Ectodermal cell (in vitro differentiated cells): ENCODE measurements around the gene BAG5.

Experiments used
- H3K27ac ChIP-seq: 2 replicates; pipeline ENCODE4 v1.7.0; 2013; ENCODE audit warnings: mild to moderate bottlenecking, low read depth, low read length; ENCODE audit not compliant: insufficient read depth, poor library complexity, severe bottlenecking
- H3K27me3 ChIP-seq: 2 replicates; pipeline ENCODE4 v1.7.0; 2013; ENCODE audit warnings: mild to moderate bottlenecking, low read length; ENCODE audit not compliant: insufficient read depth, control insufficient read depth, poor library complexity, severe bottlenecking
- H3K36me3 ChIP-seq: one replicate; pipeline ENCODE4 v1.7.0; 2013; ENCODE audit warnings: low read length; ENCODE audit not compliant: control insufficient read depth, insufficient read depth
- H3K4me1 ChIP-seq: one replicate; pipeline ENCODE4 v1.7.0; 2013; ENCODE audit warnings: low read length; ENCODE audit not compliant: control insufficient read depth, insufficient read depth
- H3K4me3 ChIP-seq: 2 replicates; pipeline ENCODE4 v1.7.0; 2013; ENCODE audit warnings: low read depth, low read length, control low read depth; ENCODE audit not compliant: insufficient read depth
- H3K9me3 ChIP-seq: 2 replicates; pipeline ENCODE4 v1.7.0; 2013; ENCODE audit warnings: mild to moderate bottlenecking, low read length, moderate library complexity; ENCODE audit not compliant: control insufficient read depth
- WGBS, 2 experiments: methylation state at CpG; one replicate each; pipeline ENCODE4 v1.1.7; 2013; ENCODE audit warnings: missing lambda C conversion rate in 2 of 2; 5-methylcytosine and 5-hydroxymethylcytosine counted together

Gene BAG5

DNA sequence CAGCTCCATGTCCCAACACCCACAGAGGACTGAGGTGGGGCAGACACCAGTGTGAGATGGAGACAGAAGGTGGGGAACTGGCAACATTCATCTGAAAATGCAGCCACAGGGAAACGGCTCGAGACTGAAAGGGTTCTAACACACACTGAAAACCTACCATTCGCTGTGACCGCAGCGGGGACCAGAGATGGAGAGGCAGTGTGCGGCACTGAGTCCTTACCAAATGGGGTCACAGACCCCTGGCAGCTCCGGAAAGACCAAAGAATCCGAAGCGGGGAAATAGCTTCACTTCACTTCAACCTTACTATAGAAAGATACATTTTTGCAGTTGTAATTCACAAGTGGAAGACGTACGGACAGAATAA is 9.6 kb downstream of the BAG5 start:
- Histone ChIP-seq H3K27ac (no peak overlapping the region), H3K27me3 (no peaks in the 10 kb centered on the region), H3K4me3 (no peak overlapping the region), H3K9me3 (no peaks in the 10 kb centered on the region), H3K36me3 (no peaks in the 10 kb centered on the region), H3K4me1 (peaks cover 10% of the 10 kb centered on the region)
- whole genome bisulfite sequencing, 2 experiments = 90 to 97% methylated on average over 11 of the region's 11 CpGs

DNA sequence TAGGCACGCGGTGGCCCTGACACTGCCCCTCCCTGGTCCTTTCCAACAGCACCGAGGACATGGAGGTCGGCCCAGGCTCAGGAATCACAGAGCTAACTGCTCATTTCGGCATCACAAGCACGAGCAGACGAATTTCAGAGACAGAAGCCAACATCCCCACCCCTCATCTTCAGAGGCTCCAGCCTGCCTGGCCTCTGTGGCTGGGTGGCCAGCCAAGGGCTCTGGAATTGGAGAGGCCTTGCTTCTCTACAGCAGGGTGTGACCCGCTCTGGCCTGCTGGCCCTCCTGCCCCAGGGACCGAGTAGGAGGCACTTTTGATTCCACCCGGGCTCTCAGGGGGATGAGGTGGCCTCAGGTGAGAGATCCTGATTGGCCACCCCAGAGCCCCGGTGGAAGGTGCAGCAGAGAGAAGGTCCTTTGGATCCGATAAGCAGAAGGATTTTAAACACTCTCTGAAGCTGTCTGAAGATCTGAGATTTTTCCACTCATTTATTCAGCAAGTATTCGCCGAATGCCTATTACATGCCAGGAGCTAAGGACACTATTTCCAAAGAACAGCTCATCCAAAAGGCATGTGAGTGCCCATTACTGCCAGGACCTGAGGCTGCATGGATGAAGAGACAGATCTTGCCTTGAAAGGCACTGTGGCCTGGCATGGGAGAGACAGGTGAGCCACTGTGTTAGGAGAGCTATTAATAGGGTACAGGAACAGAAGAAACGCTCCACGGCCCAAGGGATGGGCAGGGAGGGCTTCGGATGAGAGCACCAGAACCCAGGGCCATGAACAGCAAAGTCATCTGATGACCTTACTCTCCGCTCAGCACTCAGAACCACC is 10.2 kb downstream of the BAG5 start:
- 94 to 95% methylated on average over 18 of the region's 18 CpGs for WGBS, 2 experiments
- Histone ChIP-seq H3K36me3 (no peaks in the 10 kb centered on the region), H3K27ac (no peak overlapping the region), H3K4me3 (no peak overlapping the region), H3K4me1 (peaks cover 10% of the 10 kb centered on the region), H3K9me3 (no peaks in the 10 kb centered on the region), H3K27me3 (no peaks in the 10 kb centered on the region)

DNA sequence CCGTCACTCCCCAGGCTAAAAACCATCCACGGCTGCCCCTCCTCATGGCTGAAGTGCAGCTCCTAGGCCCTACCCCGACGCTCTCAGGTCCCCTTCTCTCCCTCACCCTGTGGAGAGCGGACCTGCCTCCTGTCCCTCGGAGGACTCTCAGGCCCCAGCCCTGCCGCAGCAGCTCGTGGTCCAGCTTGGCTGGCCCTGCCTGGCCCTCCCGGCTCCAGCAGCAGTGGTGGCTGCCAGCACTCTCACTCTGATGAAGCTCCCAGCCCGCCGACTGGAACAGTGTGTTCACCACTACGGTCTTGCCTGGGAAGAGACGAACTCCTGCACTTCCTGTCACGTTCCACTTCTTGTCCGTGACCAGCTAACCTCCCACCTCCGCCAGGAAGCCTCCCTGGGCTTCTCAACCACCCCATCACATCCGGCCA is 11.1 kb downstream of the BAG5 start:
- 91 to 92% methylated on average over 17 of the region's 17 CpGs for WGBS, 2 experiments
- no peak overlapping the region for H3K4me3 ChIP-seq
- no peak overlapping the region for H3K27ac ChIP-seq
- H3K9me3 ChIP-seq = no peaks in the 10 kb centered on the region
- H3K27me3 ChIP-seq = no peaks in the 10 kb centered on the region
- H3K4me1 ChIP-seq = peaks cover 10% of the 10 kb centered on the region
- no peaks in the 10 kb centered on the region for H3K36me3 ChIP-seq

DNA sequence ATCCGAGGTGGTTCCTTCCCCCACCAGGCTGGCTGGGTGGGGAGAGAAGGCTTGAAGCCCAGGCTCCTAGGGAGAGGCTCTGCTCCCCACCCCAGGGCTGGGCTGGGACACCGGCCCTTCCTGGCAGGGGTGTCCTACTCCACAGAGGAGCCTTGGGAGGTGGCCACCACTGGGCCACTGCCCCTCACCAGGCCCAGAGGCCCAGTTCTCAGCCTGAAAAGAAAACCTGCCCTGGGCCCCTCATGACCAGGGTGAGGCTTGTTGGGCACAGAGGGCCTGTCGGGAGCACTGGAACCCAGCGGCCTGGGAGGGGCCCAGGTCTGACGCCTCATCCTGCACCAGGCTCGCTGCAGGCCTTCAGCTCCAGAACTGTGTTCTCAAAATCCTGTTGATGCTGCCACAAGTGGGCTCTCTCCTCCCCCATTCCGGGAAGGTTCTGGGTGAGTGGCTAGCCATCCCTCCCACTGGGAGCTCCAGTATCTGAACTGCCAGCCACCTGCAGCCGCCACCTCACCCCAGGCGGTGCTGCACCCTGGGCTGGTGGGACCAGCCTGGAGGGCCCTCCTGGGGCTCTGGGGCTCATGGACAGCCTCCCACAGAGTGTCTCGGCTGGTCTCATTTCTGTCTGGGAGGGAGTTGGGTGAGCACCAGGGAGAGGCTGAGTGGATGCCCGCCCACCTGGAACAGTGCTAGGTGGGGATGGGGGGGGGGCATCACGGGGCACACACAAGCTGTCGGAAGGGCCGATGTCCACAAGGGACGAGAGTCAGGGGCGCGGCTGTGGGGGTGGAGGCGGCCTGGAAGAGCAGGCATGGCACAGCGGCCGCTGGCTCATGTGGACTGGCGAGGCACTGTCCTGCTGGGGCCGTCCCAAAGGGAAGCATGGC is 11.8 kb downstream of the BAG5 start:
- H3K9me3 ChIP-seq = no peaks in the 10 kb centered on the region
- H3K4me3 ChIP-seq = no peak overlapping the region
- H3K27me3 ChIP-seq = no peaks in the 10 kb centered on the region
- H3K4me1 ChIP-seq = peaks cover 16% of the 10 kb centered on the region
- no peak overlapping the region for H3K27ac ChIP-seq
- H3K36me3 ChIP-seq = no peaks in the 10 kb centered on the region
- WGBS, 2 experiments = 90% methylated on average over 22 of the region's 22 CpGs

DNA sequence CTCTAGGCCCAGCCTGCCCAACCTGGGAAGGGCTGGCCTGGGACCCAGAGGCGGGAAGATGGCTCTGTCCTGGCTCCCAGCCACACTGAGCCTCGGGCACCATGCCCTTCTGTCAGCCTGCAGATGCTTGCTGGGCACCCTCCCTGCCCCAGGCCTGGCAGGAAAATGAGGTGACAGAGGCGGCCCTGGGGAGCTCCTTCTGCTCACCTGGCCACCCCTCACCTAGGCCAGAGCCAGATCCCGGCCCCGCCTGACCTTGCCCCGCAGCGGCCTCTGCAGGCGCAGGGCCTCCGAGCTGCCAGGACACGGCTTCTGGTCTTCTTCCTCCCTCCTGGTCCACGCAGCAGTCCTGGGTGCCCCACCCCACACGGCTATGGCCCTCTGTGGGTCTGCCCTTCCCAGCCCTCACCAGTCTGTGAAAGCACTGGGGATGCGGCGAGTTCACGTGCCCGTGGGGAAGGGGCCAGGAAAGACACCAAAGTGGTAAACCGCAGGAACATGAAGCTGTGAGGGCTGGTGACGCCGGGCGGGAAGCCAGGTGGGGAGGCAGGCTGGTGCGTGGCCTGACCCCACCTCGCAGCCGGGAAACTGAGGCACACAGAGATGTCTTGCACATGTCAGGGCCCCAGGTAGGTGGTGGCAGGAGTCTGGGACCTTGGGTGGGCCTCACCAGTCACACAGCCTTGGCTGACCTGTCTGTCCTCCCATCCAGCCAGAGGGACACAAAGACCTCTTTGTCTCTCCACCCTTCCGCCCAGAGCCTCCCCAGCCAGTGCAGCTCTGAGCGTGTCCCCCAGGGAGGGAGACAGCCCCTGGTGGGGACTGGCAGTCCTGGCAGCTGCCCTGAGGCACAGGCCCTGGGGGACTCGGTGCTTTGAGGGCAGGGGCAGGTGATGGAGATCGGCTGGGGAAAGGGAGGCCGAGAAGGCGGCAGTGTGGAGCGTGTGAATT is 12.8 kb downstream of the BAG5 start:
- Histone ChIP-seq H3K27me3 (no peaks in the 10 kb centered on the region), H3K9me3 (no peaks in the 10 kb centered on the region), H3K36me3 (no peaks in the 10 kb centered on the region), H3K4me1 (peaks cover 19% of the 10 kb centered on the region), H3K27ac (no peak overlapping the region), H3K4me3 (no peak overlapping the region)
- 91 to 92% methylated on average over 30 of the region's 30 CpGs for WGBS, 2 experiments

DNA sequence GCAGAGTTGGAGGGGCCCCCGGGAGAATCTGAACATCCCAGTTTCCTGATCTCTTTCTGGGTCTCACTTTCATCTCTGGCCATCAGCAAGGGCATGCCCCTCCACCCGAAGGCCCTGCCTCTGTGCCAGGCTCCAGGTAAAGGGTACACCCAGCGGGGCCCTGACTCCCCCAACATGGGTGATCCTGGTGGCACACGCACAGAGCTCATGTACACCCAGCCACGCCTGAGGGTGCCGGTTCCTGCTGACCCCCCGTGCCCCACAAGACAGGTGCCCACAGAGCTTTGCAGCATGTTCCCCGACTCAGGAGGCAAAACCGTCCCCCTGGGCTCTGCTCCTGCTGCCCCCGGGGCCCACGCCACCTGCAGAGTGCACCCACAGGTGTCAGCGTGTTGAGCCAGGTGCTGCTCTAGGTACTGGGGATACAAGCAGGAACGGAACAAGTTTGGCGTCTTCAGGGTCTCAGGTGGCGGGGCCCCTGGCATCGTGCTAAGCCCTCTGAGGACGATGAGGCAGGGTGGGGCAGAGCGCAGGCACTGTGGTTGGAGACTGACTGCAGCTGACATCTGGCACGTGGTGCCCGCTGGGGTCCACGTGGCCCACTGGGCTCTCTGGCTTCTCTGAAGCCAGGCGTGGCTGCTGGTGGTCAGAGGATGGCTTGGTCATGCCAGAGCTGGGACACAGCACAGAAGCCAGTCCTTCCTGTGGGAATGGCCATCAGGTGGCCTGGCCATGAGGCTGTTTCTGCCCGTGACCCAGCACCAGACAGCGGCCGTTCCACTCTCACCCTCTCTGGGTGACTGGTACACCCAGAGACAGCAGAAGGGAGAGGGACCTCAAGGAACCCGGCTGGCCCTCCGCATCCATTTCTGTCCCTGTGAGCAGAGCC is 13.8 kb downstream of the BAG5 start:
- Histone ChIP-seq H3K4me3 (no peak overlapping the region), H3K27me3 (no peaks in the 10 kb centered on the region), H3K27ac (no peak overlapping the region), H3K4me1 (peaks cover 28% of the 10 kb centered on the region), H3K9me3 (no peaks in the 10 kb centered on the region), H3K36me3 (no peaks in the 10 kb centered on the region)
- 94 to 95% methylated on average over 27 of the region's 27 CpGs for WGBS, 2 experiments

DNA sequence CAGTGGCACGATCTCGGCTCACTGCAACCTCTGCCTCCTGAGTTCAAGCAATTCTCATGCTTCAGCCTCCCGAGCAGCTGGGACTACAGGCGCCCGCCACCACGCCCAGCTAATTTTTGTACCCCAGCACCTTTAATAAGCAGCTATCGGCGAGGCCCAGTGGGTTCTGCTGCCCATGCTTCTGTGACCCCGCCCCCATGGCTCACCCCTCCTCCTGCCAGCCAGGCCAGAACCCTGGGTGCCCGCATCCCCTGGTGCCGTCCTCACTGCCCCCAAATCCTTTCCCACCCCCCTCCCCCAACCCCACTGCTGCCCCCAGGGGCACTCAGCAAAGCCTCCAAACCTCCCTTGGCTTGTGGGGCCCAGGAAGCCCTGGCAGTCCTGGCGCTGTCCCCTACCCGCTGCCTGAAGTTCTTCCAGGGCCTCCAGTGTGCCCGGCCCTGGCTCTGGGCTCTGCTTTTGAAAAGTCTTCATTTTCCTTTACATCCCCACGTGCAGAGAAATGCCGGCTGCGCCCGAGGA is 14.5 kb downstream of the BAG5 start:
- Histone ChIP-seq H3K4me1 (peaks cover 35% of the 10 kb centered on the region), H3K9me3 (no peaks in the 10 kb centered on the region), H3K27me3 (no peaks in the 10 kb centered on the region), H3K27ac (no peak overlapping the region), H3K4me3 (no peak overlapping the region), H3K36me3 (no peaks in the 10 kb centered on the region)
- 90 to 92% methylated on average over 18 of the region's 18 CpGs for WGBS, 2 experiments

DNA sequence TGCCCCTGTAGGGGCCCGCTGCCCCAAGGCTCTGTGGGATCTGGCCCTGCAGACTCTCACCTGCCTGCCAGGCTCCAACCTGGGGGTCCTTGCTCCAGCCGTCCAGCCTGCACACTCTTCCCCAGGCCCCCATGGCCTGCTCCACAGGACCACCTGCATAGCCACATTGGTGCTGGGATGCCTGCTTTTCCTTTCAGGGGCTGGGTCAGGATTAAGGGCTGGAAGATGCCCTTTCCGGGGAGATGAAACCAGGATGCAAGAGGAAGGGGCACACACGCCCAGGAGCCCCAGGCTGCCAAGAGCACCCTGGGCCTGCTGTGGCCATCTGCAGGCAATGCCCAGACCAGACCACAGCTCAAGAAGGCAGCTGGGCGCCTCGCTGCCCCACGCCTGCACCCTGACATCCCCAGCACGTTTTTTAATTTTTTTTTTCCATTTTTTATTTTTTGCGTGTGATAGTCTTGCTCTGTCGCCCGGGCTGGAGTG is 15.0 kb downstream of the BAG5 start:
- Histone ChIP-seq H3K4me3 (no peak overlapping the region), H3K9me3 (no peaks in the 10 kb centered on the region), H3K27me3 (no peaks in the 10 kb centered on the region), H3K4me1 (peaks cover 37% of the 10 kb centered on the region), H3K27ac (no peak overlapping the region), H3K36me3 (no peaks in the 10 kb centered on the region)
- 91 to 92% methylated on average over 11 of the region's 11 CpGs for WGBS, 2 experiments
